GM12878 (cell line): ENCODE data around the gene CYP24A1. TPM values are rescaled to one million over a fixed set of nuclear protein-coding genes. Genes with fewer than 3 reads are reported as not detected.
A peak's percentile ranks its signal among the peaks of the same experiment; 100 is the strongest.

ENCODE experiments used
- ATAC-seq: fragments of 200-7000 bp; cut with Tn5 transposase; 3 replicates; pipeline ENCODE4 v1.9.1; 2020; ENCODE audit warnings: mild to moderate bottlenecking, moderate library complexity
- BruUV-seq: library from RNA; stranded (reverse); fragments of 400-500 nt; replicated peaks from 2 replicates; lab custom pipeline; 2021; lab: Mats Ljungman, UMichigan
- CTCF ChIA-PET: fragments of 300-600 bp; sonication (Branson Sonifier 250); formaldehyde crosslinking; extraction: SDS; loops from one replicate; lab custom pipeline; 2021; ENCODE audit warnings: inconsistent platforms; lab: Yijun Ruan, JAX
- POLR2A ChIA-PET: fragments of 350-600 bp; formaldehyde crosslinking; extraction: SDS; loops from one replicate; lab custom pipeline; 2021; ENCODE audit warnings: inconsistent platforms; lab: Charles Lee
- RAD21 ChIA-PET: fragments of 300-600 bp; sonication (Branson Sonifier 250); formaldehyde crosslinking; loops from one replicate; lab custom pipeline; 2023; ENCODE audit warnings: antibody characterized with exemption; ENCODE audit not compliant: unreplicated experiment; lab: Charles Lee
- SMC1A ChIA-PET: fragments of 300-600 bp; sonication (Branson Sonifier 250); formaldehyde crosslinking; loops from one replicate; lab custom pipeline; 2023; ENCODE audit not compliant: unreplicated experiment, uncharacterized antibody; lab: Charles Lee
- DNase-seq: peaks from one replicate; pipeline ENCODE4 v3.0.0-alpha.2; 2011; ENCODE audit warnings: low read depth, low spot score
- FAIRE-seq: peaks from 3 replicates; lab custom pipeline; 2011; peaks lifted over from hg19 to GRCh38; lab: Jason Lieb, UNC
- H2AFZ ChIP-seq: 2 replicates; pipeline ENCODE4 v1.6.0; 2011; ENCODE audit warnings: low read depth, low read length, control low read depth; ENCODE audit not compliant: control insufficient read depth
- H3K27ac ChIP-seq: 2 replicates; pipeline ENCODE4 v1.5.1; 2011; ENCODE audit warnings: control low read depth; ENCODE audit not compliant: control insufficient read depth, insufficient read depth
- H3K27me3 ChIP-seq, 2 experiments: replicated peaks in 1 of 2; 2 replicates each; pipeline versions ENCODE4 v1.6.0 to v1.6.1; 2011; ENCODE audit warnings: low read length in 1 of 2; ENCODE audit not compliant: control insufficient read depth in 2 of 2, insufficient read depth in 2 of 2
- H3K36me3 ChIP-seq, 2 experiments: 2 replicates each; pipeline ENCODE4 v1.5.1; 2011; ENCODE audit warnings: low read length in 1 of 2; ENCODE audit not compliant: control insufficient read depth in 2 of 2, insufficient read depth in 2 of 2
- H3K4me1 ChIP-seq: 2 replicates; pipeline ENCODE4 v1.6.1; 2011; ENCODE audit warnings: mild to moderate bottlenecking, low read length, moderate library complexity, mixed read lengths; ENCODE audit not compliant: control insufficient read depth, insufficient read depth
- H3K4me2 ChIP-seq: 2 replicates; pipeline ENCODE4 v1.6.0; 2011; ENCODE audit warnings: control low read depth; ENCODE audit not compliant: control insufficient read depth, insufficient read depth
- H3K4me3 ChIP-seq: fragments of 200-600 bp; sonication (generic); 2 replicates; pipeline ENCODE4 v1.5.1; 2016
- H3K79me2 ChIP-seq: 2 replicates; pipeline ENCODE4 v1.6.0; 2011; ENCODE audit warnings: low read length; ENCODE audit not compliant: control insufficient read depth, insufficient read depth
- H3K9ac ChIP-seq: 2 replicates; pipeline ENCODE4 v1.8.0; 2011; ENCODE audit warnings: low read length, control low read depth, mixed read lengths; ENCODE audit not compliant: control insufficient read depth, insufficient read depth
- H3K9me3 ChIP-seq: replicated peaks from 3 replicates; pipeline ENCODE4 v1.5.1; 2011; ENCODE audit warnings: mild to moderate bottlenecking, low read length; ENCODE audit not compliant: control insufficient read depth, insufficient read depth
- H4K20me1 ChIP-seq: 2 replicates; pipeline ENCODE4 v1.6.0; 2011; ENCODE audit not compliant: control insufficient read depth, insufficient read depth
- BMI1 ChIP-seq: fragments of 450-650 bp; IDR thresholded peaks from 2 replicates; pipeline ENCODE4 v1.6.1; 2016; ENCODE audit warnings: mild to moderate bottlenecking, moderate library complexity, borderline replicate concordance
- NFXL1 ChIP-seq: fragments of 450-650 bp; IDR thresholded peaks from 2 replicates; pipeline ENCODE4 v1.6.1; 2017; ENCODE audit warnings: antibody characterized with exemption, mild to moderate bottlenecking, borderline replicate concordance
- NR2F1 ChIP-seq: fragments of 450-650 bp; conservative IDR thresholded peaks from 2 replicates; pipeline ENCODE4 v1.6.1; 2017; ENCODE audit warnings: mild to moderate bottlenecking
- WGBS: methylation state at CpG from one replicate; pipeline ENCODE4 v1.1.6; 2016; ENCODE audit warnings: low lambda C conversion rate; ENCODE audit not compliant: insufficient replicate concordance, insufficient coverage; ENCODE audit errors: missing lambda C conversion rate; 5-methylcytosine and 5-hydroxymethylcytosine counted together
- in situ Hi-C: fragments of 300-500 bp; cut with MboI; formaldehyde crosslinking; loops from 9 replicates; pipeline ENCODE4 v1.14.3; 2018; ENCODE audit warnings: mixed read lengths
- intact Hi-C: fragments of 100-400 bp; cut with micrococcal nuclease; formaldehyde crosslinking; loops from one replicate; pipeline ENCODE4 v1.14.2; 2022; ENCODE audit not compliant: unreplicated experiment
- polyA plus RNA-seq, 11 experiments: library from polyadenylated mRNA; depleted of rRNA in 4 of 11; unstranded in 6 of 11; stranded (reverse) in 5 of 11; fragments of >200 nt; fragmentation: Nextera tagmentation in 4 of 11; fragmentation: Illumina TruSeq in 1 of 11; extraction: Ambion mirVana in 4 of 11; extraction: Trizol in 1 of 11; gene quantifications; 1 replicate in 1 of 11; 2 replicates in 10 of 11; pipeline versions ENCODE4 v1.2.1 to v1.2.3, GENCODE V29; 2011 to 2016; ENCODE audit warnings: inconsistent platforms in 2 of 11, missing spikeins in 2 of 11, low read depth in 1 of 11
- total RNA-seq, 4 experiments: library from RNA; depleted of rRNA in 3 of 4; stranded (reverse); fragments of >200 nt in 3 of 4; fragmentation: Illumina TruSeq in 1 of 4; extraction: Trizol in 1 of 4; gene quantifications; 2 replicates each; pipeline versions ENCODE4 v1.2.1 to v1.2.3, GENCODE V29; 2013 to 2021

The CYP24A1 gene
- total and polyA plus RNA-seq, 10 of the 15 experiments (the other 5 are each of a cell fraction or from before 2014, with no cell fraction given) = 0.69 TPM; not detected in 9

DNA sequence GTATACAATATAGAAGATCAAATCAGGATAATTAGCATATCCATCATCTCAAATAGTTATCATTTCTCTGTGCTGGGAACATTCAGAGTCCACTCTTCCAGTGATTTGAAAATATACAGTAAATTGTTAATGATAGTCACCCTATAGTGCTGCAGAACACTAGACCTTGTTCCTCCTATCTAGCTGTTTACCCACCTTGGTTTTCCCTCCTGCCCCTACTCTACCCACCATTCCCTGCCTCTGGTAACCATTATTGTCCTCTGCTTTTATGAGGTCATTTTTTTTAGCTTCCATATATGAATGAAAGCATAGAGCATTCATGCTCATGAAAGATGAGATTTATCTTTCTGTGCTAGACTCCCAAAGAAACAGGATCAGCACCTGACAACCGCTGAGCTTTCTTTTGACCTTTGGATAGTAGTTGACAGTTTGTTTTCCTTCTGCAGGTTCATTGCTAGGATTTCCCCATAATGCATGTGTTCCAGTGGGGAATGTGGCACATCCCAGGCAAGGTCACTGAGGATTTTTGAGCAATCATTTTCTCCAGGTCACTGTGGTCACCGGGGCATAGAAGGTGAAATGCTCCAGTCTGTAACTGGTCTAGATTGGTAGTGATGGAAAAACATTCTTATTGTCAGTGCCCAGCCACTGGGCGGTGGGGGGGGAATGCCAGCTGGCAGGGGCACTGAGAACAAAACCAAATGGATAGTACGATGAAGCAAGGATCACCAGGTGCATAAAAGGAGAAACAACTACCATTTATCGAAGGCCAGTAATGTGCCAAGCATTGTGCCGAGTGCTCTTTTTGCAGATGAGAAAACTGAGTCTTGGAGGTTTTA is 69.8 kb downstream of the CYP24A1 start:
- no peaks in the 10 kb centered on the region for H3K79me2 ChIP-seq
- no peak overlapping the region for H2AFZ ChIP-seq
- H3K9me3 ChIP-seq = no peaks in the 10 kb centered on the region
- ChIA-PET POLR2A (interaction anchor here (0.6 kb wide), 1 partner anchor 216 kb away, joined by 3 read pairs; no protein-coding TSS in a partner anchor), CTCF (interaction anchor here (0.8 to 7.5 kb wide), 34 partner anchors 8 to 1794 kb away, joined by 3 to 124 read pairs (median 4); partner anchors contain the start of gene PFDN4), SMC1A (interaction anchor here (0.5 to 4.9 kb wide), 12 partner anchors 9 to 544 kb away, joined by 3 to 32 read pairs (median 6); no protein-coding TSS in a partner anchor), RAD21 (interaction anchor here (0.8 to 1.5 kb wide), 3 partner anchors 10 to 93 kb away, joined by 3 to 7 read pairs (median 4); no protein-coding TSS in a partner anchor)
- TF ChIP-seq BMI1 = no peak
- no peak for TF ChIP-seq NR2F1
- TF ChIP-seq NFXL1 = peak; percentile 56; the same call in 1 of the 2 replicates
- no peak overlapping the region for H3K27ac ChIP-seq
- no peak overlapping the region for H3K4me2 ChIP-seq
- BruUV-seq = no TSS peak
- no peaks in the 10 kb centered on the region for H3K36me3 ChIP-seq
- in situ Hi-C loops (loop anchor here (5.0 kb wide), 2 partner anchors 93 to 543 kb away; no protein-coding TSS in a partner anchor), intact Hi-C loops (no loop called here)
- H3K9ac ChIP-seq = no peak overlapping the region
- no peaks in the 10 kb centered on the region for H3K4me1 ChIP-seq
- 54% methylated on average over 6 of the region's 6 CpGs for WGBS
- DNase-seq (no peak), FAIRE-seq (peak; percentile 49), ATAC-seq (no peak)
- no peaks in the 10 kb centered on the region for H4K20me1 ChIP-seq
- no peaks in the 10 kb centered on the region for H3K27me3 ChIP-seq
- no peak overlapping the region for H3K4me3 ChIP-seq

Other genes starting within 250 kb of the CYP24A1 start
- 0.45 and 0.54 TPM in 2 replicates for gene BCAS1, start 103.4 kb downstream of the CYP24A1 start, total RNA-seq (2014; rRNA removed)
- gene BCAS1, start 103.4 kb downstream of the CYP24A1 start, total RNA-seq (2014; rRNA removed; fragmentation: Illumina TruSeq; extraction: Trizol) = 0.72 and 0.78 TPM in 2 replicates
- 0.56 TPM in 2 replicates for gene BCAS1, start 103.4 kb downstream of the CYP24A1 start, total RNA-seq (2021)
- 0.24 and 0.34 TPM in 2 replicates for gene BCAS1, start 103.4 kb downstream of the CYP24A1 start, polyA plus RNA-seq (2011; rRNA removed)
- 0.87 and 1.00 TPM in 2 replicates for gene BCAS1, start 103.4 kb downstream of the CYP24A1 start, polyA plus RNA-seq (2014; fragmentation: Illumina TruSeq; extraction: Trizol)
- under 1 TPM; 0.21 to 0.51 TPM for gene BCAS1, start 103.4 kb downstream of the CYP24A1 start, polyA plus RNA-seq (2014; fragmentation: Nextera tagmentation; extraction: Ambion mirVana)
- gene BCAS1, start 103.4 kb downstream of the CYP24A1 start, polyA plus RNA-seq (2014; rRNA removed) = 0.67 and 0.74 TPM in 2 replicates
- gene BCAS1, start 103.4 kb downstream of the CYP24A1 start, polyA plus RNA-seq (2016; fragmentation: Nextera tagmentation; extraction: Ambion mirVana) = 1 to 10 TPM in 1 of 2 experiments, under 1 TPM in 1; 0.54 to 1.4 TPM
- gene PFDN4, start 34.1 kb upstream of the CYP24A1 start, total RNA-seq (2014; rRNA removed) = 40.0 and 54.8 TPM in 2 replicates
- 88.4 and 94.5 TPM in 2 replicates for gene PFDN4, start 34.1 kb upstream of the CYP24A1 start, total RNA-seq (2014; rRNA removed; fragmentation: Illumina TruSeq; extraction: Trizol)
- 36.9 and 39.0 TPM in 2 replicates for gene PFDN4, start 34.1 kb upstream of the CYP24A1 start, total RNA-seq (2021)
- gene PFDN4, start 34.1 kb upstream of the CYP24A1 start, polyA plus RNA-seq (2011; rRNA removed) = 60.8 and 128 TPM in 2 replicates
- gene PFDN4, start 34.1 kb upstream of the CYP24A1 start, polyA plus RNA-seq (2014; fragmentation: Illumina TruSeq; extraction: Trizol) = 136 and 201 TPM in 2 replicates
- 100 to 1,000 TPM; 121 to 123 TPM for gene PFDN4, start 34.1 kb upstream of the CYP24A1 start, polyA plus RNA-seq (2014; fragmentation: Nextera tagmentation; extraction: Ambion mirVana)
- 51.0 and 76.6 TPM in 2 replicates for gene PFDN4, start 34.1 kb upstream of the CYP24A1 start, polyA plus RNA-seq (2014; rRNA removed)
- 10 to 100 TPM; 78.1 to 87.5 TPM for gene PFDN4, start 34.1 kb upstream of the CYP24A1 start, polyA plus RNA-seq (2016; fragmentation: Nextera tagmentation; extraction: Ambion mirVana)